Erythroblast (primary cell): ENCODE measurements around the gene METTL26.

Source experiments
- DNase-seq, 2 experiments: peaks; one replicate each; lab custom pipeline; 2025; lab: John Stamatoyannopoulos, UW
- GATA1 ChIP-seq: IDR thresholded peaks from 2 replicates; pipeline ENCODE4 v1.6.1; 2011; ENCODE audit warnings: low read depth, mild to moderate bottlenecking, control low read depth, low read length, moderate library complexity
- POLR2A ChIP-seq: IDR thresholded peaks from 2 replicates; pipeline ENCODE4 v1.6.1; 2011; ENCODE audit warnings: mild to moderate bottlenecking, low read length

The METTL26 gene

GRCh38 chr16:645852-646678 lies 10.0 kb upstream of the METTL26 start:
- DNase-seq = no peak

GRCh38 chr16:644556-644955 lies 8.5 kb upstream of the METTL26 start:
- TF ChIP-seq POLR2A (no peak), GATA1 (no peak)
- no peak for DNase-seq

More at GRCh38 chr16:645852-646678, 10.0 kb upstream of the METTL26 start:
- TF ChIP-seq POLR2A = no peak
- no peak for TF ChIP-seq GATA1

- TF ChIP-seq POLR2A (no peak), GATA1 (no peak)
- no peak for DNase-seq
Observed at GRCh38 chr16:643050-643368, 6.9 kb upstream of the METTL26 start.

- no peak for TF ChIP-seq GATA1
- TF ChIP-seq POLR2A = no peak
- DNase-seq = peak; percentile 65 to 74
Observed at GRCh38 chr16:642189-643049, 6.3 kb upstream of the METTL26 start.

GRCh38 chr16:641326-642188 lies 5.5 kb upstream of the METTL26 start, which contains the start of gene MCRIP2:
Gene MCRIP2, plus strand, starts transcription at chr16:641828. Its CDS starts 164 bp downstream, at chr16:641992.
- peak; percentile 87 to 88 for DNase-seq
- TF ChIP-seq POLR2A (peak; percentile 64), GATA1 (no peak)

- no peak for DNase-seq
- TF ChIP-seq POLR2A = no peak
Observed at GRCh38 chr16:640614-641013, 4.5 kb upstream of the METTL26 start.

GRCh38 chr16:638836-639235 lies 2.7 kb upstream of the METTL26 start:
- no peak for DNase-seq
- TF ChIP-seq GATA1 (no peak), POLR2A (no peak)

- no peak for TF ChIP-seq POLR2A
- no peak for TF ChIP-seq GATA1
- no peak for DNase-seq
Observed at GRCh38 chr16:638034-638543, 2.0 kb upstream of the METTL26 start.

- peak; percentile 92 to 96 for DNase-seq
- TF ChIP-seq POLR2A (no peak), GATA1 (no peak)
Observed at GRCh38 chr16:637081-638018, 1.2 kb upstream of the METTL26 start.

- TF ChIP-seq GATA1 (no peak), POLR2A (no peak)
- DNase-seq = peak in 1 of 2 experiments; percentile 30
Observed at GRCh38 chr16:635573-636205, 416 bp downstream of the METTL26 start.

- no peak for TF ChIP-seq POLR2A
- TF ChIP-seq GATA1 = no peak
- DNase-seq = no peak
Observed at GRCh38 chr16:634996-635395, 1.1 kb downstream of the METTL26 start.
